ENCODE results near the gene PIK3C3. TPM values are rescaled to one million over a fixed set of nuclear protein-coding genes. Genes with fewer than 3 reads are reported as not detected.

PIK3C3 gene
- total RNA-seq, 3 donors from 2014 or later, result 46.2 to 57.1 (median 53.4) TPM

- no peaks in the 10 kb centered on the region for H3K36me3 ChIP-seq (ENCODE audit: low read depth)
- no peaks in the 10 kb centered on the region for H3K4me1 ChIP-seq (ENCODE audit: low read depth)
- TF ChIP-seq, protein P1, sequence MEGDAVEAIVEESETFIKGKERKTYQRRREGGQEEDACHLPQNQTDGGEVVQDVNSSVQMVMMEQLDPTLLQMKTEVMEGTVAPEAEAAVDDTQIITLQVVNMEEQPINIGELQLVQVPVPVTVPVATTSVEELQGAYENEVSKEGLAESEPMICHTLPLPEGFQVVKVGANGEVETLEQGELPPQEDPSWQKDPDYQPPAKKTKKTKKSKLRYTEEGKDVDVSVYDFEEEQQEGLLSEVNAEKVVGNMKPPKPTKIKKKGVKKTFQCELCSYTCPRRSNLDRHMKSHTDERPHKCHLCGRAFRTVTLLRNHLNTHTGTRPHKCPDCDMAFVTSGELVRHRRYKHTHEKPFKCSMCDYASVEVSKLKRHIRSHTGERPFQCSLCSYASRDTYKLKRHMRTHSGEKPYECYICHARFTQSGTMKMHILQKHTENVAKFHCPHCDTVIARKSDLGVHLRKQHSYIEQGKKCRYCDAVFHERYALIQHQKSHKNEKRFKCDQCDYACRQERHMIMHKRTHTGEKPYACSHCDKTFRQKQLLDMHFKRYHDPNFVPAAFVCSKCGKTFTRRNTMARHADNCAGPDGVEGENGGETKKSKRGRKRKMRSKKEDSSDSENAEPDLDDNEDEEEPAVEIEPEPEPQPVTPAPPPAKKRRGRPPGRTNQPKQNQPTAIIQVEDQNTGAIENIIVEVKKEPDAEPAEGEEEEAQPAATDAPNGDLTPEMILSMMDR (IDR thresholded peaks at IDR 0.05), result no peak
- ATAC-seq (no peak), DNase-seq (no peak)
- intact Hi-C loops (cut with DNase I, micrococcal nuclease), result no loop called here
- no peak overlapping the region for H3K4me3 ChIP-seq
- no peaks in the 10 kb centered on the region for H3K9me3 ChIP-seq
Observed at GRCh38 chr18:41974796-41975201, 19.8 kb downstream of the PIK3C3 start.

GRCh38 chr18:41975284-41975683 is 20.2 kb downstream of the PIK3C3 start:
- no peak for ATAC-seq
- Histone ChIP-seq H3K4me3 (no peak overlapping the region), H3K9me3 (no peaks in the 10 kb centered on the region), H3K36me3 (ENCODE audit: low read depth) (no peaks in the 10 kb centered on the region), H3K4me1 (ENCODE audit: low read depth) (no peaks in the 10 kb centered on the region)
- DNase-seq, result no peak
- TF ChIP-seq, protein P1 (IDR thresholded peaks at IDR 0.05), result no peak
- intact Hi-C loops (cut with DNase I, micrococcal nuclease), result no loop called here

DNA sequence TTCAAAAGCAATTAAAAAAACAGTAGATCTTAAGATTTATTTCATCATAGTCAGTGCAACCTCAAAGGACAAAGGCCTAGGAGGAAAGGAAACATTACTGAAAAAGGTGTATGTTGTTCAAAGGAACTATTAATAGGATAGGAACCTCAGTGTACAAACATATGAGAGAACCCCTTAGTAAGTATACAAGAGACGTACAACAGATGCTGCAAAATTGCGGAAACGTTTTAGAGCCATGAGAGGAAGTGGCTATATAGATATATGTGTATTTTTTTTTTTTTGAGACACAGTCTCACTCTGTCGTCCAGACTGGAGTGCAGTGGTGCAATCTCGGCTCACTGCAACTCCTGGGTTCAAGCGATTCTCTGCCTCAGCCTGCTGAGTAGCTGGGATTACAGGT is 22.2 kb downstream of the PIK3C3 start:
- DNase-seq (no peak), ATAC-seq (no peak)
- H3K4me3 ChIP-seq, result no peak overlapping the region
- TF ChIP-seq, protein P1 (IDR thresholded peaks at IDR 0.05), result no peak
- H3K9me3 ChIP-seq, result no peaks in the 10 kb centered on the region
- H3K36me3 ChIP-seq (ENCODE audit: low read depth), result no peaks in the 10 kb centered on the region
- intact Hi-C loops (cut with DNase I, micrococcal nuclease), result no loop called here
- H3K4me1 ChIP-seq (ENCODE audit: low read depth), result no peaks in the 10 kb centered on the region

GRCh38 chr18:41982942-41983660 is 28.1 kb downstream of the PIK3C3 start:
- no peaks in the 10 kb centered on the region for H3K9me3 ChIP-seq
- no peaks in the 10 kb centered on the region for H3K36me3 ChIP-seq (ENCODE audit: low read depth)
- intact Hi-C loops (cut with DNase I, micrococcal nuclease), result no loop called here
- TF ChIP-seq, protein P1 (IDR thresholded peaks at IDR 0.05), result no peak
- ATAC-seq (no peak), DNase-seq (no peak)
- H3K4me3 ChIP-seq, result no peak overlapping the region
- H3K4me1 ChIP-seq (ENCODE audit: low read depth), result no peaks in the 10 kb centered on the region

DNA sequence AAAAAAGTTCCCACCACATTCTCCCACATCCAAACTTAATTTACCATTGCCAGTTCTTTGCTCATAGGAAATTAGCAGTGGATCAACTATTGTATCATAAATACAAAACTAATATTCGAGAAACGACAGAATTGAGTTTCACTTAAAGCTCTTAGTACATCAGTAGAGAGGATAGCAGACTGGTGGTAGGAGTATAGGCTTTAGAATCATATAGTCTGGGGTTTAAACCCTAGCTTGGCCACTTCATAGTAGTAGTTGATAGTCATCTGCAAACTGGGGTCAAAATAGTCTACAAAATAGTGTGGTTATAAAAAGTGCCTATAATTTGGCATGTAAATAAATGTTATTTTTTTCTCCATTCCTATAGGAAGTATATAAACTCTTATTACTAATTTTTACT is 30.9 kb downstream of the PIK3C3 start:
- Histone ChIP-seq H3K4me1 (ENCODE audit: low read depth) (no peaks in the 10 kb centered on the region), H3K36me3 (ENCODE audit: low read depth) (no peaks in the 10 kb centered on the region), H3K4me3 (no peak overlapping the region), H3K9me3 (no peaks in the 10 kb centered on the region)
- intact Hi-C loops (cut with DNase I, micrococcal nuclease), result no loop called here
- ATAC-seq (no peak), DNase-seq (no peak)
- TF ChIP-seq, protein P1 (IDR thresholded peaks at IDR 0.05), result no peak

Data from mucosa of descending colon (tissue), 3 donors.